ENCODE results near the gene OXNAD1. TPM values are rescaled to one million over a fixed set of nuclear protein-coding genes. Genes with fewer than 3 reads are reported as not detected.

OXNAD1 gene
- polyA plus RNA-seq, 4 donors: 17.3 to 18.5 (median 17.9) TPM

- DNase-seq (ENCODE audit: low read depth in 4 of 4, low spot score in 3 of 4): no peak
Observed at GRCh38 chr3:16245609-16246008, 19.4 kb upstream of the OXNAD1 start.

- DNase-seq (ENCODE audit: low read depth in 4 of 4, low spot score in 3 of 4): peak; percentile 53 to 73 (median 70)
Observed at GRCh38 chr3:16247282-16248061, 17.5 kb upstream of the OXNAD1 start.

DNA sequence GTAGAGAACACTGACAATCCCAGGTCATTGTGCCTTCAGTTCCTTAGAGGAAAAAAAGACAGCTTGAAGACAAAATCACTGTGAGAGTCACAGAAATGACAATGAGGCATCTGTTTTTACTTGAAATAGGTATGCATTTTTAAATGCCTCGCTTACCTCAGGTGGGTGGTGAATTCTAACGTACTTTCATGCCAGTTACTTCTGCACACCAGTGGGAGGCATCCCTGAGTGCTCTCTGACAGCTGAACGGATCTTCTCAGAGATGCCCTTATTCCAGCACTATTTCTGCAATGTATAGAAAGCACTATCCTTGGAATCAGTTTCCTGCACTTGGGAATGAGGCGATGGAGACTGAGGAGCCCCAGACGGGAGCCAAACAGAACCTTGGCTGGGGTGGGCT is 16.5 kb upstream of the OXNAD1 start:
- DNase-seq (ENCODE audit: low read depth in 4 of 4, low spot score in 3 of 4): no peak

DNA sequence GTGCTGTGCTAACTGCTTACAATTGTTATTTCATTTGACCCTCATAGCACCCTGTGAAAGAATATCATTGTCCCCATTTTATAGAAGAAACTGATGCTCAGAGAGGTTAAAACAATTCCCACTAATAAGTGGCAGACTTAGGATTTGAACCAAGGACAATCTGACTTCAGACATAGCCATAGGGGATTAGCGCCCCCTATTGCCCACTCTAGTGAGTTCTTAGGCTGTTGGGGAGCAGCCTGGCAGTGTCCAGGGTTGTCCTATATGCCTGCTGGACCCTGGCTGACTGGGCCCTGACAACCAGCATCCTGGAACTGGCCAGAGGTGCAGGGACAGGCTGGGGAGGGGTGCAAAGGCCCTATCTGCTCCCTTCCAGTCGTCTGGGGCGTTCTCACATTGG is 15.7 kb upstream of the OXNAD1 start:
- DNase-seq (ENCODE audit: low read depth in 4 of 4, low spot score in 3 of 4): no peak

DNA sequence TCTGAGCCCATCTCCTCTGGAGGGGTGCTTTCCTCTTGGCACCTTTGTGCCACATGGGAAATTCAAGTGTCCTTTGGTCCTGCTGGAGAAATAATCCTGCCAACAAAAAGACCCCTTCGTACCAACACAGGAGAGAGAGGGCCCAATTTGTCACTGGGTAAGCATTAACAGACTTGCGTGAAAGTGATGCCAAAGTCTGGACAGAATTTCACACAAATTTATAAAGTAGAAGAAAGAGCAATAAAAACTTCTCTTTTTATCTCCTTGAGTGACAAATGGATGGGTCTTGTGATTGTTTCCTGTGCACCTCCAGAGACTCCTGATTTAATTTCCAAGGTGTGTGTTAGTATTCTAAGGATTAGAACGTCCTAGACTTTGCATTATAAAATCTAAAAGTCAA is 15.1 kb upstream of the OXNAD1 start:
- no peak for DNase-seq (ENCODE audit: low read depth in 4 of 4, low spot score in 3 of 4)

DNA sequence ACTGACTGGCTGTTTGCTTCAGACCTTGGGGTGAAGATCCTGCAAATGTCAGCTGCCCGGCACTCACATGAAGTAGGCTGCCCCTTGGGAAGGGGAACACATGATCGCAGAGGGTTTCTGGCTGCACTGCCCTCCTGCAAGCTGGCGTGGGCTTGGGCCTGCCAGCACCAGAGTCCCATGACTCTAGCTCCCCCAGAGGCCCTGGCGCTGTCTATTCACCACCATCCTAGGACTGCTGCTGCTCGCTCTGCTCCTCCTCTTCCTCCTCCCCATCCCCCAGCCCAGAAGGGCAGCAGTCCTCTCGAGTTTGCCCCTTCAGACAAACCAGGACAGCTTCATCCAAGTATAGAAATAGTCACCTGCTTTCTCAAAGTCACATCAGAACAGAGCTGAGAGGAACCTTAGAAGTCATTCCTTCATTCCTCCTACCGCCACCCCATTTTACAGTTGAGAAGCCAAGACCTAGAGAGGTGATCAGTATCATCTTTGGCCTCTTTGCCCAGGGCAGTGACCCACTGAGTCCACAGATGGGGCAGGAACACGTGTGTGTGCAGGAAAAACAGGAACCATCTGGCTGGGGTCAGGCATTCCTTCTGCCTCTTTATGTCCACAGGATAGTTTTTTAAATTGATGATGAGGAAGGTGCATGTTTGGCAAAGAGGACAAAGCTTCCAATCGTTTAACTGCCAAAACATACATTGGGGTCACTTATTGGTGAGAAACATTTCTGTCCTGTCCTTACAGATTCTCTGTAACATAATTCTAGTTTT is 13.5 kb upstream of the OXNAD1 start:
- DNase-seq (ENCODE audit: low read depth in 4 of 4, low spot score in 3 of 4): no peak

GRCh38 chr3:16252243-16252978 is 12.6 kb upstream of the OXNAD1 start:
- DNase-seq (ENCODE audit: low read depth in 4 of 4, low spot score in 3 of 4): no peak

DNA sequence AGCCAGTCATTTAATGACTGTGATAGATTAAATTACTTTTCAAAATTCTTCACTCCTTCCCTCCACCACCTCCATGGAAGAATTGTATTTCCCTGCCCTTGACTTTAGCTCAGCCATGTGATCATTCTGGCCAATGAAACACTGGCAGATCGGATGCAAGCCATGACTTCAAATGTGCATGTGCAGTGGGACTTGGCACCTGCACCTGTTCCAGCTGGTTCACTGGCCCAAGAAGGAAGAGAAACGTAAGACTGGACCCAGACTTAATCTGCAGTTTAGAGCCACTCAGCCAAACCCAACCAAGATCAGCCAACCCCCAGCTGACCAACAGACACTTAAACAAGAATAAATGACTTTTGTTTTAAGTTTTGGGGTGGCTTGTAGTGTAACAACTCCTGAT is 12.0 kb upstream of the OXNAD1 start:
- DNase-seq (ENCODE audit: low read depth in 4 of 4, low spot score in 3 of 4): no peak

- DNase-seq (ENCODE audit: low read depth in 4 of 4, low spot score in 3 of 4): no peak
Observed at GRCh38 chr3:16253601-16254000, 11.4 kb upstream of the OXNAD1 start.

GRCh38 chr3:16254916-16255315 is 10.1 kb upstream of the OXNAD1 start:
- no peak for DNase-seq (ENCODE audit: low read depth in 4 of 4, low spot score in 3 of 4)

- DNase-seq (ENCODE audit: low read depth in 4 of 4, low spot score in 3 of 4): no peak
Observed at GRCh38 chr3:16255326-16255725, 9.7 kb upstream of the OXNAD1 start.

DNA sequence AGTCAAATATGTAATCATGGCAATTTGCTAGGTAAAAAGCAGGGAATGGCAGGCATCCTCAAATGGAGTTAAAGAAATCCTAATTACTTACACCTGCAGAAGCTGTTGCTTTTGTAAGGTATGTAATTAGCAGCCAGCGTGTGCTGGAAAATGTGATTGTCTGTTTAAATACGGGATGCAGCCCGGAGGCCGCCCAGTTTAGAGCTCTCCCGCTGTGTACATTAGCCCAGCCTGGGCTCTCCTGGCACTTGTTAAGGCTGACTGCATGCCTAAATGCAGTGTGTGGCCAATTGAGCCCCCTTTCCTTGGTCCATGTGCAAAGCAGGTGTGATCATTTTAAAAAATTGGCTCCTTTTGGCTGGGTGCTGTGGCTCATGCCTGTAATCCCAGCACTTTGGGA is 9.3 kb upstream of the OXNAD1 start:
- DNase-seq (ENCODE audit: low read depth in 4 of 4, low spot score in 3 of 4): no peak

DNA sequence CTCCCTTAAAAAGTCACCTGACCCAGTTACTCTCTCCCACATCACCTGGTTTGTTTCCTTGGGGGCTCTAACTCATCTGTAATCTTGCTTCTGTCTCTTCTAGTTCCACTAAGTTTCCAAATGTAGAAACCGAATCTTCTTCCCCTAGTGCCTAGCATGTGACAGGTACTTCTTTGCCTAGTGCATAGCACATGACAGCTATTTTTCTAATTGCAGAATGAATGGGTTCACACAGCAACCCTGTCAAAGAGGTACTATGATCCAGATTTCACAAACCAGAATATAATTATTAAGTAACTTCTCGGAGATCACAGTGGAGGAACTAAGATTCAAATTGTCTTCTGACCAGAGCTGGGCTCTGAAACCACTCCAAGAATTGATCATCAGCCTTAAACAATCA is 7.7 kb upstream of the OXNAD1 start:
- DNase-seq (ENCODE audit: low read depth in 4 of 4, low spot score in 3 of 4): no peak

- no peak for DNase-seq (ENCODE audit: low read depth in 4 of 4, low spot score in 3 of 4)
Observed at GRCh38 chr3:16258177-16258576, 6.8 kb upstream of the OXNAD1 start.

DNA sequence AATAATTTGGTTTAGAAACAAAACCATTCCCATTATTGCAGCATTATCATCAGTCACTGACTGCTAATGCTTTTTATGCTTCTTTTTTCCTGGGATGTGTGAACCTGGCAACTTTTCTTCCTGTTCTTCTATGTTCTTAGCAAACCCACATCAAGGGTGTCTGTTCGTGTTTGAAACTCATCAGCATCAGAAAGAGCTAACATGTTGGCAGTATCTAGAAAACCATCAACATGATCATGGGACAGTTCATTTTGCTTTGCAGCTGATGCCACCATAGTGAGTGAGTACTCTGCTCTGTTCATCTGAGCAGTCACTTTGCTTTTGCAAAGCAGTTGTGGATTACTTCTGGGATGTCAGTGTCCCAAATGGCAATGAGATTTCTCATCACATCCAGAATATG is 6.1 kb upstream of the OXNAD1 start:
- DNase-seq (ENCODE audit: low read depth in 4 of 4, low spot score in 3 of 4): no peak

- no peak for DNase-seq (ENCODE audit: low read depth in 4 of 4, low spot score in 3 of 4)
Observed at GRCh38 chr3:16260046-16260445, 5.0 kb upstream of the OXNAD1 start.

- no peak for DNase-seq (ENCODE audit: low read depth in 4 of 4, low spot score in 3 of 4)
Observed at GRCh38 chr3:16262174-16262573, 2.8 kb upstream of the OXNAD1 start.

DNA sequence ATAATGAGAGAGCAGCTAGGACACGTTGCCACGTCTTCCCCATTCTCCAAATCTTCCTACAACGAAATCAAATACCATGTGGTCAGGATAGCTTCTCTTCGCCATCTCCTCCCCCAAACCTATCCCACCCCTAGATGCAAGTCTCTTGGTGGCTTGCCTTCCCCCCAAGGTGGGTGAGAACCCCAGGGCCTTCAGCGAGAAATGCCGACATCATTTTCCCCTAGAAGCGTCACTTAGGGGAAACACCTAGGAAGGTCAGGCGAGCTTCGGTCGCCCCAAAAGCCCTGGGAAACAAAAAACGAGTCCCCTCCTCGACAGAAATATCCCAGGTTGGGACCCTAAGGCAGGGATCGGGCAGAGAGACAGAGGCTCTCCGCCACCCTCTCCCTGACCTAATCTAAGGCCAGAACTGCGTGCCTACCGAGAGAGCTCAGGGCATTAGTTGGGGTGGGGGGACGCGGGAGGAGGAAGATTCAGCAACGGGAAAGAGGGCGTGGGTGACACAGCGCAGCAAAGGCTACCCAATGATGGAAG is 771 bp upstream of the OXNAD1 start:
- no peak for DNase-seq (ENCODE audit: low read depth in 4 of 4, low spot score in 3 of 4)

DNA sequence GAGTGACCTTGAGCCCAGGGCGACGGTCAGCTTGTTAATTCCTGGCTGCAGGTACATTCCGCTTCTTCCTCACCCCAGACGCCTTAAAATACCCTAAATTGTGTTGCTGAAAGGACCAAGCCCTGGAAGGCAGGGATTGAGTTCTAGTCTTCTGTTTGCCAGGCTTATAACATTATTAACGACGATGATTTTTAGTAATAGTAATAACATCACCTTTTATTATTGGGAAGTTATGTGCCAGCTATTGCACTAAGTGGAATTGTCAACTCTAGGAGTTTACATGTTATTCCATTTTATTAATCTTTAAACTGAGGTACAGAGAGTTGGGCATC is 409 bp downstream of the OXNAD1 start:
- no peak for DNase-seq (ENCODE audit: low read depth in 4 of 4, low spot score in 3 of 4)

GRCh38 chr3:16266714-16267113 is 1.7 kb downstream of the OXNAD1 start:
- DNase-seq (ENCODE audit: low read depth in 4 of 4, low spot score in 3 of 4): no peak

GRCh38 chr3:16270855-16271254 is 5.8 kb downstream of the OXNAD1 start:
- DNase-seq (ENCODE audit: low read depth in 4 of 4, low spot score in 3 of 4): no peak
